Upper lobe of left lung (tissue), 4 donors: ENCODE measurements around the gene INHBC.

Experiments
- CTCF ChIP-seq, 6 experiments: fragments of 450-650 bp in 4 of 6; fragments of 200-600 bp in 2 of 6; sonication (generic) in 2 of 6; IDR thresholded peaks; one replicate each; pipeline ENCODE4 v1.5.1; 2016 to 2019; ENCODE audit warnings: antibody characterized with exemption in 6 of 6
- EP300 ChIP-seq, 4 donors: sonication (generic); formaldehyde crosslinking; IDR thresholded peaks; one replicate each; pipeline ENCODE4 v1.5.1; 2017; ENCODE audit warnings: antibody characterized with exemption in 4 of 4, control low read depth in 2 of 4
- POLR2A ChIP-seq, 4 donors: fragments of 450-650 bp; IDR thresholded peaks; one replicate each; pipeline ENCODE4 v1.5.1; 2016 to 2017; ENCODE audit warnings: antibody characterized with exemption in 4 of 4, mild to moderate bottlenecking in 2 of 4
- POLR2AphosphoS5 ChIP-seq, 2 donors: sonication (generic); formaldehyde crosslinking; IDR thresholded peaks; one replicate each; pipeline ENCODE4 v1.5.1; 2017; ENCODE audit warnings: antibody characterized with exemption in 2 of 2

GRCh38 chr12:57410534-57410933, 24.1 kb upstream of the INHBC start:
- no peak for TF ChIP-seq CTCF (IDR thresholded peaks at IDR 0.05)
- TF ChIP-seq POLR2A (IDR thresholded peaks at IDR 0.05) = no peak
- TF ChIP-seq POLR2AphosphoS5 (IDR thresholded peaks at IDR 0.05) = no peak
- no peak for TF ChIP-seq EP300 (IDR thresholded peaks at IDR 0.05)
